Ascending aorta (tissue), 2 donors: ENCODE data around the gene ZNF296. TPM values are rescaled to one million over a fixed set of nuclear protein-coding genes. Genes with fewer than 3 reads are reported as not detected.
"Not testable (repeated sequence)": the region's sequence is repeated elsewhere in the genome, so short reads cannot be mapped to it uniquely, and the experiment has no call there.

Source experiments
- DNase-seq, 2 donors: peaks; one replicate each; pipeline ENCODE4 v3.0.0-alpha.2; 2019; ENCODE audit warnings: low spot score in 2 of 2
- H3K27ac ChIP-seq, 2 donors: fragments of 200-600 bp; sonication (generic); one replicate each; pipeline ENCODE4 v1.5.1; 2016 to 2017; ENCODE audit warnings: mild to moderate bottlenecking in 1 of 2
- H3K27me3 ChIP-seq: fragments of 200-600 bp; sonication (generic); one replicate; pipeline ENCODE4 v1.5.1; 2017
- H3K36me3 ChIP-seq, 2 donors: fragments of 200-600 bp; sonication (generic); one replicate each; pipeline ENCODE4 v1.5.1; 2016
- H3K4me1 ChIP-seq, 2 donors: fragments of 200-600 bp; sonication (generic); one replicate each; pipeline ENCODE4 v1.5.1; 2016 to 2017; ENCODE audit warnings: mild to moderate bottlenecking in 1 of 2
- H3K4me3 ChIP-seq, 2 donors: fragments of 200-600 bp; sonication (generic); one replicate each; pipeline ENCODE4 v1.5.1; 2016 to 2017; ENCODE audit warnings: mild to moderate bottlenecking in 1 of 2
- H3K9me3 ChIP-seq, 2 donors: fragments of 200-600 bp; sonication (generic); one replicate each; pipeline ENCODE4 v1.5.1; 2016
- intact Hi-C: fragments of 100-400 bp; cut with DNase I; formaldehyde crosslinking; loops from one replicate; pipeline ENCODE4 v1.15.1; 2023
- total RNA-seq: library from RNA; depleted of rRNA; stranded (reverse); fragments of >200 nt; gene quantifications from one replicate; pipeline ENCODE4 v1.1.0, GENCODE V29; 2016
- TF ChIP-seq, protein P1 (sequence below), 3 experiments: fragments of 200-600 bp in 2 of 3; fragments of 450-650 bp in 1 of 3; sonication (generic) in 2 of 3; IDR thresholded peaks; one replicate each; pipeline ENCODE4 v1.5.1; 2016 to 2019; ENCODE audit warnings: antibody characterized with exemption in 3 of 3, mild to moderate bottlenecking in 1 of 3, moderate library complexity in 1 of 3

ZNF296 gene
- total RNA-seq, 1 donor from 2014 or later = not detected

DNA sequence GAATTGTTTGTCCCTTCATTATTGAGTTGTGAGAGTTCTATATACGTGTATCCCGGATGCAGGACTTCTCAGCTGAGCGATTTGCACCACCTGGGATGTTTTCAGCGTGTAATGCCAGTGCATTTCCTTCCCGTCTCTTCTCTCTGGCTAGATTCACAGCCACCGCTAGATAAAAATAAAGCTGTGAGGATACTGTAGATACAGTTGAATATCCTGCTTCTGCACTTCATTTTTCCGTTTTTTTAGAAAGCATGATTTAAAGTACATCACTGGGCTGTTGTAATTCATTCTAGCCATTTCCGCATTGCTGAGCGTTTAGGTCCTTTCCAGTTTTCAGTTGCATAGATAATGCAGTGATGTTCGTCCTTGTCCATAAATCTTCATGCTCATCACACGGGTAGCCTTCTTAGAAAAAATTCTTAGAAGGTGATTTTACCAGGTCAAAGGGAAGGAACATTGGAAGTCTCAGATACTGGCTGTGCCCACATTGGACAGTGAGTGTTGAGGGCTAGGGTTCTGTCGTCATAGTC is 31.4 kb upstream of the ZNF296 start:
- Histone ChIP-seq H3K27me3 (no peaks in the 10 kb centered on the region), H3K4me3 (no peak overlapping the region), H3K36me3 (no peaks in the 10 kb centered on the region), H3K27ac (no peak overlapping the region), H3K4me1 (no peaks in the 10 kb centered on the region), H3K9me3 (no peaks in the 10 kb centered on the region)
- DNase-seq = no peak
- intact Hi-C loops = no loop called here
- TF ChIP-seq, protein P1, sequence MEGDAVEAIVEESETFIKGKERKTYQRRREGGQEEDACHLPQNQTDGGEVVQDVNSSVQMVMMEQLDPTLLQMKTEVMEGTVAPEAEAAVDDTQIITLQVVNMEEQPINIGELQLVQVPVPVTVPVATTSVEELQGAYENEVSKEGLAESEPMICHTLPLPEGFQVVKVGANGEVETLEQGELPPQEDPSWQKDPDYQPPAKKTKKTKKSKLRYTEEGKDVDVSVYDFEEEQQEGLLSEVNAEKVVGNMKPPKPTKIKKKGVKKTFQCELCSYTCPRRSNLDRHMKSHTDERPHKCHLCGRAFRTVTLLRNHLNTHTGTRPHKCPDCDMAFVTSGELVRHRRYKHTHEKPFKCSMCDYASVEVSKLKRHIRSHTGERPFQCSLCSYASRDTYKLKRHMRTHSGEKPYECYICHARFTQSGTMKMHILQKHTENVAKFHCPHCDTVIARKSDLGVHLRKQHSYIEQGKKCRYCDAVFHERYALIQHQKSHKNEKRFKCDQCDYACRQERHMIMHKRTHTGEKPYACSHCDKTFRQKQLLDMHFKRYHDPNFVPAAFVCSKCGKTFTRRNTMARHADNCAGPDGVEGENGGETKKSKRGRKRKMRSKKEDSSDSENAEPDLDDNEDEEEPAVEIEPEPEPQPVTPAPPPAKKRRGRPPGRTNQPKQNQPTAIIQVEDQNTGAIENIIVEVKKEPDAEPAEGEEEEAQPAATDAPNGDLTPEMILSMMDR (IDR thresholded peaks at IDR 0.05) = no peak

GRCh38 chr19:45106363-45106762 is 30.1 kb upstream of the ZNF296 start:
- intact Hi-C loops, H3K4me1 ChIP-seq, H3K9me3 ChIP-seq, H3K4me3 ChIP-seq, H3K27me3 ChIP-seq, H3K36me3 ChIP-seq, H3K27ac ChIP-seq, DNase-seq: not testable (repeated sequence)

GRCh38 chr19:45104658-45105349 is 28.5 kb upstream of the ZNF296 start:
- intact Hi-C loops = no loop called here
- H3K36me3 ChIP-seq = no peaks in the 10 kb centered on the region
- no peak overlapping the region for H3K4me3 ChIP-seq
- no peak for DNase-seq
- H3K9me3 ChIP-seq = no peaks in the 10 kb centered on the region
- no peaks in the 10 kb centered on the region for H3K4me1 ChIP-seq
- TF ChIP-seq, protein P1 (IDR thresholded peaks at IDR 0.05) = no peak
- no peaks in the 10 kb centered on the region for H3K27me3 ChIP-seq
- H3K27ac ChIP-seq = no peak overlapping the region

DNA sequence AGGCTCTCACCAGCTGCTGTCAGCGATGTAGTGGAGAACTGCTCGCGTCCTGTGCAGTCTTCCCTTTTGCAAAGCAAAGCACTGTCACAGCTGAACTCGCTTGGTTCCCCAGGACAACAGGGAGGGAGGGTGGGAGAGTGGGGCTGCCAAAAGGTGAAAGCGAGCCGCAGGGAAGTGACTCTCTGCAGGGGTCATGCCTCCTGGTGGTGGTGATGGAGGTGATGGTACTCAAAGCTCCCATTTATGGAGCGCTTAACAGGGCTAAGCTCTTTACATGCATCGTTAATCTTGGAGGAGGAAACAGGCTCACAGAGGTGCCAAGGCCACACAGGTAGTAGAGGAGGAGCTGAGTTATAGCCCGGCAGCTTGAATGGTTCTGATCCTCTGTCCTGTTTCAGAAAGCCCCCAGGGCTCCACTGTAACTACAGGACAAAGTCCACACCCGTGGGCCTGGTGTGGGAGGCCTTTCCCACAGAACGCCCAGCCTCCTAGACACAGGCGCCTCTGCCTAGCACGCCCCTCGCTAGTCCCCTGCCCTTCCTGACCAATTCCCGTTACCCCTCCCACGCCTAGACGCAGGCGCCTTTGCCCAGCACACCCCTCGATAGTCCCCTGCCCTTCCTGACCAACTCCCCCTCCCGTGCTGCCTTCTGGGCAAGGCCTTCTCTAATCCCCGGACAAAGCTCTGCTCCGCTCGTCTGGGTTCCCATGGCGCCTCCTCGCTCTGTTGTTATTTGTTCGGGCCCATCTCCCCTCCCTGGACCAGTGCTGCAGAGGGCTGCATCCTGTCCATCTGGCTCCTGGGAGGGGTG is 27.4 kb upstream of the ZNF296 start:
- Histone ChIP-seq H3K36me3 (no peaks in the 10 kb centered on the region), H3K4me1 (no peaks in the 10 kb centered on the region)
- intact Hi-C loops = no loop called here

GRCh38 chr19:45103156-45103507 is 26.9 kb upstream of the ZNF296 start:
- Histone ChIP-seq H3K9me3 (no peaks in the 10 kb centered on the region), H3K36me3 (no peaks in the 10 kb centered on the region), H3K27ac (no peak overlapping the region), H3K4me1 (peaks cover 0 to 4% of the 10 kb centered on the region in 2 donors), H3K4me3 (no peak overlapping the region), H3K27me3 (no peaks in the 10 kb centered on the region)
- TF ChIP-seq, protein P1 (IDR thresholded peaks at IDR 0.05) = no peak
- no peak for DNase-seq
- intact Hi-C loops = no loop called here

More for the DNA sequence above, 27.4 kb upstream of the ZNF296 start:
- no peak for DNase-seq
- Histone ChIP-seq H3K27ac (no peak overlapping the region), H3K4me3 (no peak overlapping the region), H3K27me3 (no peaks in the 10 kb centered on the region), H3K9me3 (no peaks in the 10 kb centered on the region)
- TF ChIP-seq, protein P1 (IDR thresholded peaks at IDR 0.05) = no peak

GRCh38 chr19:45102481-45102880 is 26.2 kb upstream of the ZNF296 start:
- TF ChIP-seq, protein P1 (IDR thresholded peaks at IDR 0.05) = no peak
- Histone ChIP-seq H3K4me1 (peaks cover 0 to 6% of the 10 kb centered on the region in 2 donors), H3K36me3 (no peaks in the 10 kb centered on the region), H3K27ac (no peak overlapping the region), H3K9me3 (no peaks in the 10 kb centered on the region), H3K4me3 (no peak overlapping the region), H3K27me3 (no peaks in the 10 kb centered on the region)
- DNase-seq = no peak
- intact Hi-C loops = no loop called here
